Esophagus squamous epithelium (tissue), 5 donors: ENCODE measurements around the gene SPNS3. TPM values are rescaled to one million over a fixed set of nuclear protein-coding genes. Genes with fewer than 3 reads are reported as not detected.

Source experiments
- DNase-seq: peaks from one replicate; lab custom pipeline; 2025; lab: John Stamatoyannopoulos, UW
- H3K27ac ChIP-seq, 4 donors: fragments of 200-600 bp; sonication (generic); one replicate each; pipeline ENCODE4 v1.5.1; 2016 to 2019; ENCODE audit warnings: mild to moderate bottlenecking in 1 of 4
- H3K27me3 ChIP-seq, 4 donors: fragments of 200-600 bp; sonication (generic); 1 replicate in 3 of 4; 2 replicates in 1 of 4; pipeline versions ENCODE4 v1.5.1 to v1.6.0; 2017 to 2021; ENCODE audit warnings: antibody characterized with exemption in 1 of 4
- H3K36me3 ChIP-seq, 3 donors: fragments of 200-600 bp; sonication (generic); one replicate each; pipeline ENCODE4 v1.5.1; 2016 to 2019
- H3K4me1 ChIP-seq, 3 donors: fragments of 200-600 bp; sonication (generic); one replicate each; pipeline ENCODE4 v1.5.1; 2017 to 2019
- H3K4me3 ChIP-seq, 4 donors: fragments of 200-600 bp; sonication (generic); 1 replicate in 3 of 4; 2 replicates in 1 of 4; pipeline ENCODE4 v1.5.1; 2016 to 2019; ENCODE audit warnings: mild to moderate bottlenecking in 2 of 4, moderate library complexity in 1 of 4
- H3K9me3 ChIP-seq, 3 donors: fragments of 200-600 bp; sonication (generic); one replicate each; pipeline ENCODE4 v1.5.1; 2016 to 2019
- CTCF ChIP-seq, 6 experiments: fragments of 450-650 bp in 4 of 6; fragments of 200-600 bp in 2 of 6; sonication (generic) in 2 of 6; IDR thresholded peaks; one replicate each; pipeline ENCODE4 v1.5.1; 2016 to 2019; ENCODE audit warnings: antibody characterized with exemption in 6 of 6, mild to moderate bottlenecking in 4 of 6, moderate library complexity in 4 of 6
- POLR2A ChIP-seq, 4 donors: fragments of 450-650 bp; IDR thresholded peaks; one replicate each; pipeline ENCODE4 v1.6.1; 2017; ENCODE audit warnings: antibody characterized with exemption in 4 of 4, mild to moderate bottlenecking in 4 of 4, moderate library complexity in 3 of 4
- WGBS, 2 donors: methylation state at CpG; one replicate each; pipeline ENCODE4 v1.1.5; 2018; 5-methylcytosine and 5-hydroxymethylcytosine counted together
- intact Hi-C: fragments of 100-400 bp; cut with DNase I; formaldehyde crosslinking; loops from one replicate; pipeline ENCODE4 v1.15.0; 2022
- total RNA-seq, 4 donors: library from RNA; depleted of rRNA; stranded (reverse); fragments of >200 nt; gene quantifications; one replicate each; pipeline ENCODE4 v1.1.0, GENCODE V29; 2016
- donor health status: DM: yes; HTN: yes; CAD: no.

Gene SPNS3, protein sequence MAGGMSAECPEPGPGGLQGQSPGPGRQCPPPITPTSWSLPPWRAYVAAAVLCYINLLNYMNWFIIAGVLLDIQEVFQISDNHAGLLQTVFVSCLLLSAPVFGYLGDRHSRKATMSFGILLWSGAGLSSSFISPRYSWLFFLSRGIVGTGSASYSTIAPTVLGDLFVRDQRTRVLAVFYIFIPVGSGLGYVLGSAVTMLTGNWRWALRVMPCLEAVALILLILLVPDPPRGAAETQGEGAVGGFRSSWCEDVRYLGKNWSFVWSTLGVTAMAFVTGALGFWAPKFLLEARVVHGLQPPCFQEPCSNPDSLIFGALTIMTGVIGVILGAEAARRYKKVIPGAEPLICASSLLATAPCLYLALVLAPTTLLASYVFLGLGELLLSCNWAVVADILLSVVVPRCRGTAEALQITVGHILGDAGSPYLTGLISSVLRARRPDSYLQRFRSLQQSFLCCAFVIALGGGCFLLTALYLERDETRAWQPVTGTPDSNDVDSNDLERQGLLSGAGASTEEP
- under 1 TPM in 1 of 4 donors, not detected in 3; 0.27 TPM for total RNA-seq

DNA sequence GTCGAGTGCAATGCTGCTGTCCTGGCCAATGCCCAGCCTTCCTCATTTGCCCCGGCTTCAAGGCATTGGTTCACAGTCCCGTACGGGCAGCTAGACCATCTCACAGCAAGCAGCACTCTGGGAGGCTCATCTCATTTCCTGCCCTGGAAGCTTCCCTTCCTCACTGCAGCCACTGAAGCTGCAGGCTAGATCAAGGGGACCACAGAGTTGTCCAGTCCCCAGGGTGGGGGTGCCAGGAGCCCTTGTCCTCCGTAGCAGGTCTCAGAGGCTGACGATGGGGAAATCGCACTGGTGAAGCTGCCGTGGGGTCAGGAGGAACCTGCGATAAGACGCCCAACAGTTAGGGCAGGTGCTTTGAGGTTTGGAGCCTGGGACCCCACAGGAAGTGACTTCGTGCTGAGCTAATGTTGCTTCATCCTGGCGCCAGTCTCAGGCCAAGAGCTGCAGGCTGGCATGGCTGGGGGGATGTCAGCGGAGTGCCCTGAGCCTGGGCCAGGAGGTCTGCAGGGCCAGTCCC, at the start of gene SPNS3:
SPNS3 (plus strand) TSS at position 426 of the 517 bp plus-strand sequence; CDS start at position 454, 28 bp downstream.
- no peak for TF ChIP-seq POLR2A (IDR thresholded peaks at IDR 0.05)
- no peak for TF ChIP-seq CTCF (IDR thresholded peaks at IDR 0.05)
- no peak for DNase-seq
- intact Hi-C loops: no loop called here
- Histone ChIP-seq H3K27me3 (no peaks in the 10 kb centered on the region), H3K4me3 (peak within 1 kb of the TSS in 1 of 4 donors; percentile 15), H3K36me3 (no peaks in the 10 kb centered on the region), H3K27ac (no peak within 1 kb of the TSS), H3K9me3 (no peaks in the 10 kb centered on the region), H3K4me1 (peaks cover 0 to 11% (median 0%) of the 10 kb centered on the region in 3 donors)
- WGBS, 2 donors: 41% methylated on average over 11 of the region's 13 CpGs; no CpG with 5 or more reads in 1 of the 2 donors

DNA sequence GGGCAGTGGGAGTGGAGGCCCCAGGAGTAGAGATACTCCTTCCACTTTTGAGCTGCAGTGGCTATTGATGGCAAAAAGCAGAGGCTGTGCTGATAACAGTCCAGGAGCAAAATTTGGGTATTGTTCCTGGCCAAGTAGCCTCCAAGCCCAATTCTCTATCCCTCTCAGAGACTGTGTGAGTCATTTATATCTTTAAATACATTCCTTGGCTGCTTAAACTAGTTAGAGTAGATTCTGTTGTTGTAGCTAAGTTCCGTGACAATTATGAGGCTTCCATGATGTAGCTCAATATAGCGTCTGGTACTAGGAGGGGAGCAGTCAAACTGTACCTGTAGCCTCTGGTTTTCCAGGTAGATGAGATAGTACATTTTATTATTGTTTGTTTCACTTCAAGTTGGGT, 47.3 kb upstream of the SPNS3 start:
- Histone ChIP-seq H3K9me3 (no peaks in the 10 kb centered on the region), H3K27ac (peak overlapping the region in 2 of 4 donors; percentile 30 to 46), H3K4me3 (no peak overlapping the region), H3K27me3 (no peaks in the 10 kb centered on the region), H3K4me1 (peaks cover 0 to 27% (median 0%) of the 10 kb centered on the region in 3 donors), H3K36me3 (no peaks in the 10 kb centered on the region)
- TF ChIP-seq CTCF (IDR thresholded peaks at IDR 0.05): no peak
- intact Hi-C loops: no loop called here
- DNase-seq: no peak
- WGBS, 2 donors: 38 to 45% methylated on average over 2 of the region's 2 CpGs

- Histone ChIP-seq H3K9me3 (no peaks in the 10 kb centered on the region), H3K4me3 (no peak overlapping the region), H3K27ac (no peak overlapping the region), H3K27me3 (no peaks in the 10 kb centered on the region), H3K36me3 (no peaks in the 10 kb centered on the region), H3K4me1 (peaks cover 0 to 27% (median 0%) of the 10 kb centered on the region in 3 donors)
- 82 to 85% methylated on average over 5 of the region's 5 CpGs for WGBS, 2 donors
- DNase-seq: no peak
- no peak for TF ChIP-seq CTCF (IDR thresholded peaks at IDR 0.05)
- TF ChIP-seq POLR2A (IDR thresholded peaks at IDR 0.05): no peak
- intact Hi-C loops: no loop called here
Measured at GRCh38 chr17:4387137-4387536, 46.6 kb upstream of the SPNS3 start.

DNA sequence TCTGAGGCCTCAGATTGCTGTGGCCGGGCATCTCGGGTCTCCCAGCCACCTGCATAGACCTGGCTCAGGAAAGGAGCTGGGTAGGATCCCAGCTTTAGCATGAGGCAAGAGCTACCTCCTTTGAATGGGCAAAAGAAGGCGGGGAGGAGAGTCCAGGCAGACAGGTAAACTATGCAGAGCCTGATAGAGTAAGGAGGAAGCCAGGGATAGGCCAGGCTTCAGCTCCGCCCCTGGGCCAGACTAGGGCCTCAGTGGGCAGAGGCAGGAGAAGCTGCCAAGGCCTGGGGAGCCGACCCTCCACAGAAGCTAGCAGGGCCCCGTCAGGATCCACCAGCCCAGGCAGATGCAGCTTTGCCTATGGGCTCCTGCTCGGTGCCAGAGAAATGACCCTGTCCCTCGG, 44.7 kb upstream of the SPNS3 start:
- Histone ChIP-seq H3K4me1 (peaks cover 4 to 47% (median 11%) of the 10 kb centered on the region in 3 donors), H3K36me3 (no peaks in the 10 kb centered on the region), H3K27me3 (no peaks in the 10 kb centered on the region), H3K27ac (peak overlapping the region in 3 of 4 donors; percentile 9 to 34 (median 33)), H3K9me3 (no peaks in the 10 kb centered on the region), H3K4me3 (no peak overlapping the region)
- intact Hi-C loops: no loop called here
- DNase-seq: no peak
- 41 to 73% methylated on average over 8 of the region's 8 CpGs for WGBS, 2 donors
- TF ChIP-seq CTCF (IDR thresholded peaks at IDR 0.05): no peak

GRCh38 chr17:4393806-4394205, 39.9 kb upstream of the SPNS3 start:
- peak overlapping the region; percentile 65 to 85 (median 74) for H3K27ac ChIP-seq
- no peak for DNase-seq

More at GRCh38 chr17:4393806-4394205, 39.9 kb upstream of the SPNS3 start:
- intact Hi-C loops: no loop called here
- TF ChIP-seq POLR2A (IDR thresholded peaks at IDR 0.05): no peak
- no peak for TF ChIP-seq CTCF (IDR thresholded peaks at IDR 0.05)
- 19 to 39% methylated on average over 3 to 6 of the region's 7 CpGs for WGBS, 2 donors
- Histone ChIP-seq H3K36me3 (no peaks in the 10 kb centered on the region), H3K4me3 (peak overlapping the region in 2 of 4 donors; percentile 18 to 43), H3K4me1 (peaks cover 10 to 69% (median 36%) of the 10 kb centered on the region in 3 donors), H3K9me3 (no peaks in the 10 kb centered on the region), H3K27me3 (no peaks in the 10 kb centered on the region)
